HepG2 (cell line): ENCODE measurements around the gene MYO19. TPM values are rescaled to one million over a fixed set of nuclear protein-coding genes. Genes with fewer than 3 reads are reported as not detected.

Source experiments
- ATM ChIP-seq: fragments of 450-650 bp; IDR thresholded peaks from 2 replicates; pipeline ENCODE4 v1.7.1; 2017; ENCODE audit warnings: mild to moderate bottlenecking, borderline replicate concordance
- BRF2 ChIP-seq: sonication (generic); formaldehyde crosslinking; IDR thresholded peaks from 2 replicates; pipeline ENCODE4 v1.8.1; 2022; ENCODE audit warnings: mild to moderate bottlenecking, missing genetic modification reagents
- ETV6 ChIP-seq: sonication (generic); formaldehyde crosslinking; conservative IDR thresholded peaks from 2 replicates; pipeline ENCODE4 v1.4.0; 2020; ENCODE audit warnings: missing genetic modification reagents
- HES4 ChIP-seq: sonication (generic); formaldehyde crosslinking; IDR thresholded peaks from 2 replicates; pipeline ENCODE4 v1.9.0; 2021; ENCODE audit warnings: mild to moderate bottlenecking, missing genetic modification reagents, borderline replicate concordance
- HOXA3 ChIP-seq: sonication (generic); formaldehyde crosslinking; IDR thresholded peaks from 2 replicates; pipeline ENCODE4 v1.5.0; 2020; ENCODE audit warnings: missing genetic modification reagents
- IRF2 ChIP-seq: IDR thresholded peaks from 2 replicates; pipeline ENCODE4 v1.6.1; 2018; ENCODE audit warnings: missing genetic modification reagents, missing compliant biosample characterization
- MEIS2 ChIP-seq: sonication (generic); formaldehyde crosslinking; IDR thresholded peaks from 2 replicates; pipeline ENCODE4 v1.9.0; 2021; ENCODE audit warnings: mild to moderate bottlenecking, missing genetic modification reagents
- NFRKB ChIP-seq: fragments of 450-650 bp; IDR thresholded peaks from 2 replicates; pipeline ENCODE4 v1.6.1; 2017
- PBX2 ChIP-seq: IDR thresholded peaks from 2 replicates; pipeline ENCODE4 v1.6.1; 2016; ENCODE audit warnings: control low read depth
- PRDM15 ChIP-seq: sonication (generic); formaldehyde crosslinking; IDR thresholded peaks from 2 replicates; pipeline ENCODE4 v1.4.0; 2020; ENCODE audit warnings: missing genetic modification reagents
- SIN3B ChIP-seq: fragments of 150-350 bp; IDR thresholded peaks from 2 replicates; pipeline ENCODE4 v1.6.1; 2014; ENCODE audit warnings: low read length
- SNAI1 ChIP-seq: sonication (generic); formaldehyde crosslinking; IDR thresholded peaks from 2 replicates; pipeline ENCODE4 v1.5.0; 2020; ENCODE audit warnings: mild to moderate bottlenecking, missing genetic modification reagents, borderline replicate concordance
- TBX3 ChIP-seq: fragments of 450-650 bp; IDR thresholded peaks from 2 replicates; pipeline ENCODE4 v1.6.1; 2017; ENCODE audit warnings: antibody characterized with exemption, mild to moderate bottlenecking, inconsistent platforms, borderline replicate concordance
- TEF ChIP-seq: sonication (generic); formaldehyde crosslinking; IDR thresholded peaks from 2 replicates; pipeline ENCODE4 v1.5.0; 2020; ENCODE audit warnings: missing genetic modification reagents
- TRIM24 ChIP-seq: sonication (generic); formaldehyde crosslinking; IDR thresholded peaks from 2 replicates; pipeline ENCODE4 v1.8.0; 2022; ENCODE audit warnings: mild to moderate bottlenecking, missing genetic modification reagents
- ZFP36L1 ChIP-seq: sonication (generic); formaldehyde crosslinking; IDR thresholded peaks from 2 replicates; pipeline ENCODE4 v1.8.0; 2022; ENCODE audit warnings: mild to moderate bottlenecking, missing genetic modification reagents, moderate library complexity
- ZFYVE20 ChIP-seq: sonication (generic); formaldehyde crosslinking; IDR thresholded peaks from 2 replicates; pipeline ENCODE4 v1.8.0; 2023; ENCODE audit warnings: low read depth, mild to moderate bottlenecking, moderate library complexity, missing genetic modification reagents, borderline replicate concordance
- ZNF460 ChIP-seq: sonication (generic); formaldehyde crosslinking; IDR thresholded peaks from 2 replicates; pipeline ENCODE4 v1.5.1; 2020; ENCODE audit warnings: missing genetic modification reagents, mild to moderate bottlenecking, borderline replicate concordance
- ZNF710 ChIP-seq: sonication (generic); formaldehyde crosslinking; IDR thresholded peaks from 2 replicates; pipeline ENCODE4 v1.5.0; 2020; ENCODE audit warnings: mild to moderate bottlenecking, missing genetic modification reagents, borderline replicate concordance
- ZNF724P ChIP-seq: sonication (generic); formaldehyde crosslinking; IDR thresholded peaks from 2 replicates; pipeline ENCODE4 v1.8.0; 2022; ENCODE audit warnings: missing genetic modification reagents, borderline replicate concordance
- polyA plus RNA-seq, 8 experiments: library from polyadenylated mRNA; depleted of rRNA in 3 of 8; stranded (reverse) in 7 of 8; unstranded in 1 of 8; fragments of >200 nt; fragmentation: Illumina TruSeq in 4 of 8; extraction: Trizol in 4 of 8; gene quantifications; 2 replicates each; pipeline versions ENCODE4 v1.2.1 to v1.2.3, GENCODE V29; 2011 to 2016; ENCODE audit warnings: low read depth in 4 of 8, missing spikeins in 1 of 8, mixed read lengths in 1 of 8; ENCODE audit not compliant: insufficient read depth in 1 of 8
- total RNA-seq, 5 experiments: library from RNA; depleted of rRNA; stranded (reverse); fragments of >200 nt; fragmentation: Illumina TruSeq; extraction: Trizol; gene quantifications; 2 replicates each; pipeline ENCODE4 v1.2.3, GENCODE V29; 2016; ENCODE audit warnings: low read depth in 1 of 5

Gene MYO19
- total and polyA plus RNA-seq, 2 of the 13 experiments (the other 11 are each of a cell fraction or from before 2014, with no cell fraction given) = 75.7 to 82.3 TPM

GRCh38 chr17:36545465-36546417 lies 11.1 kb upstream of the MYO19 start (continued):
- TF ChIP-seq NFRKB = no peak
- no peak for TF ChIP-seq ATM
- TF ChIP-seq IRF2 (CRISPR knock-in tag) = peak; percentile 68
- TF ChIP-seq ZNF710 = no peak
- no peak for TF ChIP-seq ZFYVE20 (CRISPR knock-in tag)
- TF ChIP-seq TBX3 = no peak
- no peak for TF ChIP-seq TEF (CRISPR knock-in tag)
- TF ChIP-seq ZNF724P (CRISPR knock-in tag) = peak; percentile 72; the same call in 1 of the 2 replicates
- peak; percentile 51; the same call in 1 of the 2 replicates for TF ChIP-seq ETV6
- TF ChIP-seq ZNF460 = no peak; the same call in 1 of the 2 replicates
- no peak for TF ChIP-seq PBX2 (CRISPR knock-in tag)
- TF ChIP-seq PRDM15 (CRISPR knock-in tag) = no peak
- no peak for TF ChIP-seq TRIM24 (CRISPR knock-in tag)
- TF ChIP-seq MEIS2 (CRISPR knock-in tag) = peak; percentile 8; the same call in 1 of the 2 replicates
- TF ChIP-seq HOXA3 (CRISPR knock-in tag) = peak; percentile 80
- TF ChIP-seq SNAI1 (CRISPR knock-in tag) = peak; percentile 80; the same call in 1 of the 2 replicates
- TF ChIP-seq SIN3B = peak; percentile 78; the same call in 1 of the 2 replicates
- TF ChIP-seq ZFP36L1 = no peak
- TF ChIP-seq BRF2 (CRISPR knock-in tag) = 0 out of 2 replicates have a peak, but pooled peaks have one; percentile 67
- peak; percentile 74; the same call in 1 of the 2 replicates for TF ChIP-seq HES4 (CRISPR knock-in tag)
